GM18505 (cell line): ENCODE measurements around the gene LARP4B.

Experiments used
- ATAC-seq: cut with Tn5 transposase; IDR thresholded peaks from one replicate; pipeline ENCODE4 v1.9.1; 2021; ENCODE audit not compliant: unreplicated experiment
- POLR2A ChIP-seq: IDR thresholded peaks from 4 replicates; pipeline ENCODE4 v1.6.1; 2011; ENCODE audit warnings: borderline replicate concordance; ENCODE audit not compliant: insufficient read depth, insufficient read length; ENCODE audit errors: extremely low read depth

LARP4B gene

DNA sequence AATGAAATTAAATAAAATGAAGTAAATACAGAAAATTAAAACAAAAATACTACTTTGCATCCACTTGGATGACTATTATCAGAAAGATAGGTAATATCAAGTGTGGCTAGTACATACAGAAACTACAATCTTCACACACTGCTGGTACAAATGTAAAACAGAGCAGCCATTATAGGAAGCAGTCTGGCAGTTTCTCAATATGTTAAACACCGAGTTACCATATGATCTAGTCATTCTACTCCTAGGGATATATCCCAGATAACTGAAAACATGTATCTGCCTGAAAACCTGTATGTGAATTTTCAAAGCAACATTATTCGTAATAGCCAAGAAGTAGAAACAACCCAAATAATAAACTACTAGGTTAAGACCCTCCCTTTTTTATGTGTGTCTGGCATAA, 33.4 kb downstream of the LARP4B start:
- no peak for ATAC-seq
- no peak for TF ChIP-seq POLR2A

DNA sequence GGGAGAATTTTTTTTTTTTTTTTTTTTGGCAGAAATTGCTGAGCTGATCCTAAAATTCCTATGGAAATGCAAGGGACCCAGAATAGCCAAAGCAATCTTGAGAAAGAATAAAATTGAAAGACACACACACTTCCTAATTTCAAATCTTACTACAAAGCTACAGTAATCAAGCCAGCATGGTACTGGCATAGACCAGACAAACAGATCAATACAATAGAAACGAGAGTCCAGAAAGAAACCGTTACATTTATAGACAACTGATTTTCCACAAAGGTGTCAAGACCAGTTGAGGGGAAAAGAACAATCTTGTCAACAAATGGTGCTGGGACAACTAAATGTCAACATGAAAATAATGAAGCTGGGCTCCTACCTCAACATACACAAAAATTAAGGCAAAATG, 34.5 kb downstream of the LARP4B start:
- ATAC-seq: no peak
- TF ChIP-seq POLR2A: no peak

DNA sequence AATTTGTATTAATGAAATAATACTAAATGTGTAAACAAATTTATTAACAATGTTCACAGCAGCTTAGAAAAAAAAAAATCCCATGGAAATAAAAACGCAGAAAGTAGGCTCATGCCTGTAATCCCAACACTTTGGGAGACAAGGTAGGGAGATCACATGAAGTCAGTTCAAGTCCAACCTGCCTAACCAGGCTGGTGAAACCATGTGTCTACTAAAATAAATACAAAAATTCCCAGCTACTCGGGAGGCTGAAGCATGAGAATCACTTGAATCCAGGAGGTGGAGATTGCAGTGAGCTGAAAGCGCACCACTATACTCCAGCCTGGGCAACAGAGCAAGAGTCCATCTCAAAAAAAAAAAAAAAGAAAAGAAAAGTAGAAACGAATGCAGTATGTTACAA, 36.2 kb downstream of the LARP4B start:
- no peak for TF ChIP-seq POLR2A
- ATAC-seq: no peak

GRCh38 chr10:878895-879294, 52.6 kb downstream of the LARP4B start:
- ATAC-seq: no peak
- no peak for TF ChIP-seq POLR2A

DNA sequence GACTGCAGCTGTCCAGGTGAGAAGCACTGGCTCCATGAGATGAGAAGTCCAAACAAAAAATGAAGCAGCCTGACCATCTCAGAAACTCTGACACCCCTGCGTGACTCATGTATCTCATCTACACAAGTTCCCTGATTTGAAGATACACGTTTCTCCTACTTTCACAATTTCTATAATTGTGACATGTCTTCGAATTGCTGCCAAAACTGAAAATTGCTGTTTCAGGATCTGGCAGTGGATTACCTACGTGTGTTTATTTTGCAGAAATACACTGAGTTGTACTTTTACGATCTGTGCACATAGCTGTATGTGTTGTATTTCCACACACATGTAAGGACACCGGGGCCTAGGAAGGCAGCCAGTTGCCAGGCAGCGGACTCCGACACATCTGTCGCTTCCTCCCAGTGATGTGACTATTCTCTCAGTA, 53.2 kb downstream of the LARP4B start:
- ATAC-seq: no peak
- no peak for TF ChIP-seq POLR2A

DNA sequence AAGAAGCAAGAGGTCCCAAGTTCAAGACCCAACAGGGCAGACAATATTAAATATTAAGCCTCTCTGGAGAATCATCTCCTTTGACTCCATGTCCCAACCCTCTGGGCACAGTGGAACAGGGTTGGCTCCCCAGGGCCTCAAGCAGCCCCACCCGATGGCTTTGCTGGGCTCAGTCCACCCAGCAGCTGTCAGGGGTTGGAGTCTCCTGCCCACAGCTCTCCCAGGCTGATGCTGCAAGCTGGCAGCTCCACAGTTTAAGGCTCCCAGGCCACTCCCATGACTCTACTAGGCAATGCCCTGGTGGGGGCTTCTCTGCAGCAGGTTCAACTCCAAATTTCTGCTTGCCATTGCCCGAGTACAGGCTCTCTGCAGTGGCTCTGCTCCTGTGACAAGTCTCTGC, 55.1 kb downstream of the LARP4B start:
- ATAC-seq: no peak
- no peak for TF ChIP-seq POLR2A

GRCh38 chr10:873020-873419, 58.5 kb downstream of the LARP4B start:
- TF ChIP-seq POLR2A: no peak
- ATAC-seq: no peak

DNA sequence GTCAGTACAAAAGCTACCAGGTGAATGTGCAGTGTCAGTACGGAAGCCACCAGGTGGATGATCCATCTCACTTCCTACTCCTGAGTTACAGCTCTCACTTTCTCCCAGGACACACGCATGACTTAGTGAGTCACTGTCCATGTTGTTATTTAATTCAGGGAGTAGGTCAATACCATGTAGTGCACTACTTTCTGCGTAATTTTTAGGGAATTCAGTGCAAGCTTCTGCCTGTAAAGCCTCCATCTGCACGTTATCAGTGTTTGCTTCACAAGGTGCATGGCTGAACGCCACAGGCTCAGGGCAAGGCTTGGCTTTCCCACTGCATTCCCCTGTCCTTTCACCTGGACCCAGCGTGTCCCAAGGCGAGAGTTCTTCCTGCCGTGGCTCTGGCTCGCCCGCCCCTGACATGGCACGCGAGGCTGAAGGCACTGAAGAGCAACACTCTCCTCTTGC, 59.5 kb downstream of the LARP4B start:
- TF ChIP-seq POLR2A: no peak
- ATAC-seq: no peak

DNA sequence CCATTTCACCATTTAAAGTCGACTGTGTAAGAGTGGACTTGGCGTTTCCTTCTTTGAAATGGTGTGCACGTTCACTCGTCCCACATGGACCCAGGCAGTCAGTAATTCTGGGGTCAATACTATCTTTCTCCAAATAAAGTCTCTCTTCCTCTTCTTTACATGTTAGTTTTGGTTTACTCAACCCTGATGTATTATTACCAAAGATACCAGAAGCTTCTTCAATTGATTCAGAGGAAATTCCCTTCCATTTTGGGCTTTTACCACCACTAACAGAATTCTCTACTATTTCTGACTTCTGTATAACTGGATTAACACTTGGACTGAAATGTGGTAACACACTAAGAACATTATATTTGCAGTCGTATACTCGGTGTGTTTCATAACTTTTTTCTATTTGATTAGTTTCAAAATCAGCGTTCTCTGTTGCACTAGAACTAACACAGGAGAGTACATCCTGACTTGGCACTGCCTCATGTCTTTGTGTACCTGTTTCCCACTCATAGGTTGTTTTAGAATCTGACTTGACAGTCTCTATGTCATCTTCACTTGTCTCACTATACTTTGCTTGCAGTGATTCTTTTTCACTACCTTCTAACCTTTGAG, 60.8 kb downstream of the LARP4B start:
- TF ChIP-seq POLR2A: no peak
- no peak for ATAC-seq

DNA sequence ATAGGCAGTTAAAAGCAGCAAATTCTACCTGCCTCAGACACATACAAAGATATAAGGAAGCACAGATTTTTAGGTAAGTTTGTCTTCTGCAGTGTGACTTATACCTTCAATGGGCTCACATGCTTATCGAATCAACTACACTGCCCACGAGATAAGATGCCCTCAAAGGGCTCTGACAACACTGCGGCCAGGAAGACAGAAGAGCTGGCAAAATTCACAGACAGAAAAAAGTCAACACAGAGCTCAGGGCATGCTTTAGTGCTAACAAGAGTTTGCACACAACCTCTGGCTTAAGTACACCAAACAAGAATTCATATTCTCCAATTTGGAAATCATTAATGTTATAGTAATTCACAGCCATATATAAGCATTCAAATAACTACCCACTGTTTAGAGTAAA, 62.3 kb downstream of the LARP4B start:
- no peak for TF ChIP-seq POLR2A
- ATAC-seq: no peak

- no peak for TF ChIP-seq POLR2A
- ATAC-seq: no peak
Measured at GRCh38 chr10:867807-868206, 63.7 kb downstream of the LARP4B start.

DNA sequence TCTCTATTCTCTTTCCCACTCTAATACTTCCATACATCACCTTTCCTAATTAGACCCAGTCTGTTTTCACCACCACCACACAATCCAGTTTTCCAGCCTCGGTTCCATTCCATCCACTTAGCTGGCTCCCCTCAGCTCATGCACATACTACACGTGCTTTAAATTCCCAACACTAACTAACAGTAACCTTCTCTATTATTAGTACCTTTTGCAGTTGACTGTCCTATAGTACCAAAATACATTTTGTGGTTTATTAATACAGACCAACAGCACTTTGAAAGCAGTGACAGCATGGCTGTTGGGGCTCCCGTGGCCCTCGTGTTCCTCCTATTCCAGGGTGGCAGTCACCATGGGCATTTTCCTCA, 64.9 kb downstream of the LARP4B start:
- ATAC-seq: no peak
- TF ChIP-seq POLR2A: no peak

GRCh38 chr10:865924-866576, 65.5 kb downstream of the LARP4B start:
- ATAC-seq: no peak
- no peak for TF ChIP-seq POLR2A

GRCh38 chr10:865257-865656, 66.2 kb downstream of the LARP4B start:
- no peak for ATAC-seq

More at GRCh38 chr10:865257-865656, 66.2 kb downstream of the LARP4B start:
- no peak for TF ChIP-seq POLR2A
